SK-N-SH treated with all-trans-retinoic acid at 6 μM for 48 hours (cell line): ENCODE data around the gene CFAP61.

Source experiments
- CSDC2 ChIP-seq: fragments of 250-450 bp; sonication (Bioruptor Pico); IDR thresholded peaks from 2 replicates; pipeline ENCODE4 v1.5.0; 2020; ENCODE audit warnings: mild to moderate bottlenecking, moderate library complexity
- ISL1 ChIP-seq: fragments of 250-450 bp; sonication (Bioruptor Pico); IDR thresholded peaks from 2 replicates; pipeline ENCODE4 v2.1.2; 2022; ENCODE audit warnings: mild to moderate bottlenecking, moderate library complexity
- OSR1 ChIP-seq: fragments of 250-450 bp; sonication (Bioruptor Pico); IDR thresholded peaks from 2 replicates; pipeline ENCODE4 v1.8.0; 2022; ENCODE audit warnings: moderate library complexity, mild to moderate bottlenecking, inconsistent platforms
- PPARA ChIP-seq: fragments of 250-450 bp; sonication (Bioruptor Pico); IDR thresholded peaks from 2 replicates; pipeline ENCODE4 v1.5.0; 2020; ENCODE audit warnings: mild to moderate bottlenecking, borderline replicate concordance
- RARB ChIP-seq: fragments of 250-450 bp; sonication (Bioruptor Pico); IDR thresholded peaks from 2 replicates; pipeline ENCODE4 v1.8.0; 2021; ENCODE audit warnings: mild to moderate bottlenecking, moderate library complexity
- TOX ChIP-seq: fragments of 250-450 bp; sonication (Bioruptor Pico); IDR thresholded peaks from 2 replicates; pipeline ENCODE4 v1.8.0; 2021; ENCODE audit warnings: mild to moderate bottlenecking, moderate library complexity, borderline replicate concordance
- ZFP30 ChIP-seq: fragments of 450-650 bp; formaldehyde crosslinking; IDR thresholded peaks from 2 replicates; pipeline ENCODE4 v1.5.0; 2022; ENCODE audit warnings: mild to moderate bottlenecking, moderate library complexity
- ZNF565 ChIP-seq: fragments of 450-650 bp; formaldehyde crosslinking; conservative IDR thresholded peaks from 2 replicates; pipeline ENCODE4 v1.5.0; 2020; ENCODE audit warnings: low read depth, mild to moderate bottlenecking, moderate library complexity
- ZNF8 ChIP-seq: fragments of 450-650 bp; formaldehyde crosslinking; IDR thresholded peaks from 2 replicates; pipeline ENCODE4 v1.5.0; 2020; ENCODE audit warnings: mild to moderate bottlenecking, moderate library complexity
- TF ChIP-seq, protein P1 (sequence below): fragments of 250-450 bp; sonication (Bioruptor Pico); IDR thresholded peaks from 2 replicates; pipeline ENCODE4 v1.8.0; 2020; ENCODE audit warnings: mild to moderate bottlenecking, moderate library complexity, borderline replicate concordance
- TF ChIP-seq, protein P2 (sequence below): fragments of 250-450 bp; sonication (Bioruptor Pico); IDR thresholded peaks from 2 replicates; pipeline ENCODE4 v1.5.1; 2021; ENCODE audit warnings: mild to moderate bottlenecking, moderate library complexity
- TF ChIP-seq, protein P3 (sequence below): fragments of 250-450 bp; sonication (Bioruptor Pico); IDR thresholded peaks from 2 replicates; pipeline ENCODE4 v1.5.0; 2020; ENCODE audit warnings: mild to moderate bottlenecking, moderate library complexity

GRCh38 chr20:20266552-20266951 lies 214.2 kb downstream of the CFAP61 start:
- no peak for TF ChIP-seq ISL1 (CRISPR knock-in tag)
- TF ChIP-seq ZFP30 (CRISPR knock-in tag) = no peak
- TF ChIP-seq, protein P1, sequence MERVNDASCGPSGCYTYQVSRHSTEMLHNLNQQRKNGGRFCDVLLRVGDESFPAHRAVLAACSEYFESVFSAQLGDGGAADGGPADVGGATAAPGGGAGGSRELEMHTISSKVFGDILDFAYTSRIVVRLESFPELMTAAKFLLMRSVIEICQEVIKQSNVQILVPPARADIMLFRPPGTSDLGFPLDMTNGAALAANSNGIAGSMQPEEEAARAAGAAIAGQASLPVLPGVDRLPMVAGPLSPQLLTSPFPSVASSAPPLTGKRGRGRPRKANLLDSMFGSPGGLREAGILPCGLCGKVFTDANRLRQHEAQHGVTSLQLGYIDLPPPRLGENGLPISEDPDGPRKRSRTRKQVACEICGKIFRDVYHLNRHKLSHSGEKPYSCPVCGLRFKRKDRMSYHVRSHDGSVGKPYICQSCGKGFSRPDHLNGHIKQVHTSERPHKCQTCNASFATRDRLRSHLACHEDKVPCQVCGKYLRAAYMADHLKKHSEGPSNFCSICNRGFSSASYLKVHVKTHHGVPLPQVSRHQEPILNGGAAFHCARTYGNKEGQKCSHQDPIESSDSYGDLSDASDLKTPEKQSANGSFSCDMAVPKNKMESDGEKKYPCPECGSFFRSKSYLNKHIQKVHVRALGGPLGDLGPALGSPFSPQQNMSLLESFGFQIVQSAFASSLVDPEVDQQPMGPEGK (CRISPR knock-in tag) = no peak
- TF ChIP-seq ZNF565 = no peak
- no peak for TF ChIP-seq ZNF8 (CRISPR knock-in tag)
- TF ChIP-seq RARB = no peak
- TF ChIP-seq PPARA (CRISPR knock-in tag) = no peak
- TF ChIP-seq CSDC2 (CRISPR knock-in tag) = no peak
- TF ChIP-seq, protein P2, sequence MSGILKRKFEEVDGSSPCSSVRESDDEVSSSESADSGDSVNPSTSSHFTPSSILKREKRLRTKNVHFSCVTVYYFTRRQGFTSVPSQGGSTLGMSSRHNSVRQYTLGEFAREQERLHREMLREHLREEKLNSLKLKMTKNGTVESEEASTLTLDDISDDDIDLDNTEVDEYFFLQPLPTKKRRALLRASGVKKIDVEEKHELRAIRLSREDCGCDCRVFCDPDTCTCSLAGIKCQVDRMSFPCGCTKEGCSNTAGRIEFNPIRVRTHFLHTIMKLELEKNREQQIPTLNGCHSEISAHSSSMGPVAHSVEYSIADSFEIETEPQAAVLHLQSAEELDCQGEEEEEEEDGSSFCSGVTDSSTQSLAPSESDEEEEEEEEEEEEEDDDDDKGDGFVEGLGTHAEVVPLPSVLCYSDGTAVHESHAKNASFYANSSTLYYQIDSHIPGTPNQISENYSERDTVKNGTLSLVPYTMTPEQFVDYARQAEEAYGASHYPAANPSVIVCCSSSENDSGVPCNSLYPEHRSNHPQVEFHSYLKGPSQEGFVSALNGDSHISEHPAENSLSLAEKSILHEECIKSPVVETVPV (CRISPR knock-in tag) = no peak
- TF ChIP-seq, protein P3, sequence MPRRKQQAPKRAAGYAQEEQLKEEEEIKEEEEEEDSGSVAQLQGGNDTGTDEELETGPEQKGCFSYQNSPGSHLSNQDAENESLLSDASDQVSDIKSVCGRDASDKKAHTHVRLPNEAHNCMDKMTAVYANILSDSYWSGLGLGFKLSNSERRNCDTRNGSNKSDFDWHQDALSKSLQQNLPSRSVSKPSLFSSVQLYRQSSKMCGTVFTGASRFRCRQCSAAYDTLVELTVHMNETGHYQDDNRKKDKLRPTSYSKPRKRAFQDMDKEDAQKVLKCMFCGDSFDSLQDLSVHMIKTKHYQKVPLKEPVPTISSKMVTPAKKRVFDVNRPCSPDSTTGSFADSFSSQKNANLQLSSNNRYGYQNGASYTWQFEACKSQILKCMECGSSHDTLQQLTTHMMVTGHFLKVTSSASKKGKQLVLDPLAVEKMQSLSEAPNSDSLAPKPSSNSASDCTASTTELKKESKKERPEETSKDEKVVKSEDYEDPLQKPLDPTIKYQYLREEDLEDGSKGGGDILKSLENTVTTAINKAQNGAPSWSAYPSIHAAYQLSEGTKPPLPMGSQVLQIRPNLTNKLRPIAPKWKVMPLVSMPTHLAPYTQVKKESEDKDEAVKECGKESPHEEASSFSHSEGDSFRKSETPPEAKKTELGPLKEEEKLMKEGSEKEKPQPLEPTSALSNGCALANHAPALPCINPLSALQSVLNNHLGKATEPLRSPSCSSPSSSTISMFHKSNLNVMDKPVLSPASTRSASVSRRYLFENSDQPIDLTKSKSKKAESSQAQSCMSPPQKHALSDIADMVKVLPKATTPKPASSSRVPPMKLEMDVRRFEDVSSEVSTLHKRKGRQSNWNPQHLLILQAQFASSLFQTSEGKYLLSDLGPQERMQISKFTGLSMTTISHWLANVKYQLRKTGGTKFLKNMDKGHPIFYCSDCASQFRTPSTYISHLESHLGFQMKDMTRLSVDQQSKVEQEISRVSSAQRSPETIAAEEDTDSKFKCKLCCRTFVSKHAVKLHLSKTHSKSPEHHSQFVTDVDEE (CRISPR knock-in tag) = no peak
- TF ChIP-seq OSR1 (CRISPR knock-in tag) = no peak
- TF ChIP-seq TOX = no peak
